Tibial nerve (tissue), 4 donors: Measurements from ENCODE around the gene SRPK3. TPM values are rescaled to one million over a fixed set of nuclear protein-coding genes. Genes with fewer than 3 reads are reported as not detected.

ENCODE experiments used
- DNase-seq, 2 donors: peaks; one replicate each; pipeline ENCODE4 v3.0.0-alpha.2; 2019; ENCODE audit warnings: low spot score in 2 of 2
- H3K27ac ChIP-seq, 4 donors: fragments of 200-600 bp; sonication (generic) in 3 of 4; one replicate each; pipeline ENCODE4 v1.5.1; 2017 to 2019; ENCODE audit warnings: mild to moderate bottlenecking in 1 of 4
- H3K27me3 ChIP-seq, 2 donors: fragments of 200-600 bp; sonication (generic) in 1 of 2; one replicate each; pipeline versions ENCODE4 v1.5.1 to v1.6.0; 2017 to 2019
- H3K36me3 ChIP-seq, 3 donors: fragments of 200-600 bp; sonication (generic); one replicate each; pipeline ENCODE4 v1.5.1; 2018 to 2019
- H3K4me1 ChIP-seq, 4 donors: fragments of 200-600 bp; sonication (generic) in 3 of 4; one replicate each; pipeline ENCODE4 v1.5.1; 2017 to 2019
- H3K4me3 ChIP-seq, 4 donors: fragments of 200-600 bp; sonication (generic) in 3 of 4; one replicate each; pipeline ENCODE4 v1.5.1; 2017 to 2019; ENCODE audit warnings: mild to moderate bottlenecking in 1 of 4, moderate library complexity in 1 of 4
- H3K9me3 ChIP-seq, 4 donors: fragments of 200-600 bp; sonication (generic) in 3 of 4; one replicate each; pipeline ENCODE4 v1.5.1; 2017 to 2019
- CTCF ChIP-seq, 5 experiments: fragments of 200-600 bp in 3 of 5; fragments of 450-650 bp in 2 of 5; sonication (generic) in 3 of 5; IDR thresholded peaks; one replicate each; pipeline ENCODE4 v1.5.1; 2016 to 2019; ENCODE audit warnings: antibody characterized with exemption in 5 of 5, mild to moderate bottlenecking in 3 of 5, moderate library complexity in 2 of 5
- EP300 ChIP-seq, 2 donors: sonication (generic); formaldehyde crosslinking; IDR thresholded peaks; one replicate each; pipeline ENCODE4 v1.6.1; 2017; ENCODE audit warnings: antibody characterized with exemption in 2 of 2, mild to moderate bottlenecking in 1 of 2
- POLR2A ChIP-seq, 2 donors: fragments of 450-650 bp; IDR thresholded peaks; one replicate each; pipeline ENCODE4 v1.6.1; 2017; ENCODE audit warnings: antibody characterized with exemption in 2 of 2, mild to moderate bottlenecking in 2 of 2, moderate library complexity in 2 of 2
- WGBS, 2 donors: methylation state at CpG; one replicate each; pipeline ENCODE4 v1.1.5; 2018; 5-methylcytosine and 5-hydroxymethylcytosine counted together
- total RNA-seq, 4 donors: library from RNA; depleted of rRNA; stranded (reverse); fragments of >200 nt; gene quantifications; one replicate each; pipeline ENCODE4 v1.1.0, GENCODE V29; 2016

The SRPK3 gene
- total RNA-seq, 4 donors from 2014 or later: 0.87 to 5.1 (median 1.4) TPM

DNA sequence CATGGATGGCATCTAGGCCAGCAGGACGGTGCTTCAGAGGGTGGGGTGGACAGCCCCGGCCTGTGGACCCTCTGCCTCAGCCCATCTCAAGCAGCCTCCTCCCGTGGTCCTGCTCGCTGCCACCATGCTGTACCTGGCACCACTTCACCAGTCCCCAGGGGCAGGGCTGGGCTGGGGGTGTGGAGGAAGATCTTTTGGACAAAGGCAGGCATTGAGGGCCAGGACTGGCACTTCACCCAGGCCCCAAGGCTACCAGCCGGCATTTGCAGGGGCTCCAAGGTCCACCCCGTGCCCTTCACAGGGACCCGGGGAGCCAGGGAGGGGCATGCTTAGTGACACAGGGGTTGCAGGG lies 16.1 kb upstream of the SRPK3 start:
- Histone ChIP-seq H3K4me1 (peaks cover 0 to 26% (median 2%) of the 10 kb centered on the region in 4 donors), H3K9me3 (no peaks in the 10 kb centered on the region), H3K27ac (peak overlapping the region in 3 of 4 donors; percentile 8 to 82 (median 60)), H3K36me3 (no peaks in the 10 kb centered on the region), H3K27me3 (no peaks in the 10 kb centered on the region), H3K4me3 (peak overlapping the region in 3 of 4 donors; percentile 9 to 48 (median 12))
- 49 to 59% methylated on average over 2 to 5 of the region's 7 CpGs for WGBS, 2 donors
- no peak for TF ChIP-seq EP300 (IDR thresholded peaks at IDR 0.05)
- no peak for TF ChIP-seq POLR2A (IDR thresholded peaks at IDR 0.05)
- TF ChIP-seq CTCF (IDR thresholded peaks at IDR 0.05): no peak
- no peak for DNase-seq

DNA sequence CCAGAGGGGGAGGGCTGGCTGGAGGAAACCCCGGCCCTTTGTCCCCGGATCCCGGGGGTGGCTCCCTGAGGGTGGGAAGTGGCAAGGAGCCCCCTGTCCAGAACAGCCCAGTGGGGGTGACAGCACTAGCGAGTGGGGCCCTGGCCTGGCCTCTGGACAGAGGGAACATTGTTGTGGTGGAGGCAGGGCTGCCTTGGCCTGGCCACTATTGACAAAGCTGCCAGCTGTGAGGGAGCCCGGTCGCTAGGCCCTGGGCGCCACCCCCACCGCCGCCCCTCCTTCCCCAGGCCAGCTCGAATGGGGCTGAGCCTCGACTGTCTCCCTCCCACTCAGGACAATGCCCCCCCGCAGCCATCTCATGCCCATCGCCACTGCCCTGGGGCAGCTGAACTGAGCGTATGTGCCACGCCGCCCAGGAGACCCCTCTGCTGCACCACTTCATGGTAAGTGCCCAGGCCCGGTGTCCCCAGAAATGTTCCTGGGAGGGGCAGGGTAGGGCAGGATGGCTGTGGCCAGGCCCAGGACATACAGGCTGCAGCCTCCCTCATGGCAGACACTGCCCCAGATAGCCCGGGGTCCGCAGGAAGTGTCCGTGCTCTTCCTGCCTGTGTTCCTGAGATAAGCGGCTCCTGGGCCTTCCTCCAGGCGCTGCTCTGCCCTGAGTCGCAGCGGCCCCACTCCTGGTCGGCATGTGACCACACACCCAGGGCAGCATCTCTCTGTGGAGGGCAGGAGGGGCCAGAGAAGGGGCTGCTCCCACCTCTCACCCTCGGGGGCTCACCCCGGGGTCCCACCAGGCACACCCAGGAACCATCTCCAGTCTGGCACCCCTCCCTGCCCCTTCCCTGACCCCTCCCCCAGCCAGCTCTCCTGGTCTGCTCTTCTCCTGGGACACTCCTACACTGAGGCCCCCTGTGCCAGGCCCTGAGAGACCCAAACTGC lies 15.4 kb upstream of the SRPK3 start:
- Histone ChIP-seq H3K36me3 (no peaks in the 10 kb centered on the region), H3K4me3 (peak overlapping the region; percentile 23 to 48 (median 34)), H3K27ac (peak overlapping the region in 3 of 4 donors; percentile 42 to 86 (median 82)), H3K27me3 (no peaks in the 10 kb centered on the region), H3K4me1 (peaks cover 0 to 26% (median 3%) of the 10 kb centered on the region in 4 donors), H3K9me3 (no peaks in the 10 kb centered on the region)
- DNase-seq: no peak
- 42 to 70% methylated on average over 14 to 23 of the region's 27 CpGs for WGBS, 2 donors
- TF ChIP-seq EP300 (IDR thresholded peaks at IDR 0.05): peak in 1 of 2 donors; percentile 79
- no peak for TF ChIP-seq CTCF (IDR thresholded peaks at IDR 0.05)
- peak in 1 of 2 donors; percentile 9 for TF ChIP-seq POLR2A (IDR thresholded peaks at IDR 0.05)

DNA sequence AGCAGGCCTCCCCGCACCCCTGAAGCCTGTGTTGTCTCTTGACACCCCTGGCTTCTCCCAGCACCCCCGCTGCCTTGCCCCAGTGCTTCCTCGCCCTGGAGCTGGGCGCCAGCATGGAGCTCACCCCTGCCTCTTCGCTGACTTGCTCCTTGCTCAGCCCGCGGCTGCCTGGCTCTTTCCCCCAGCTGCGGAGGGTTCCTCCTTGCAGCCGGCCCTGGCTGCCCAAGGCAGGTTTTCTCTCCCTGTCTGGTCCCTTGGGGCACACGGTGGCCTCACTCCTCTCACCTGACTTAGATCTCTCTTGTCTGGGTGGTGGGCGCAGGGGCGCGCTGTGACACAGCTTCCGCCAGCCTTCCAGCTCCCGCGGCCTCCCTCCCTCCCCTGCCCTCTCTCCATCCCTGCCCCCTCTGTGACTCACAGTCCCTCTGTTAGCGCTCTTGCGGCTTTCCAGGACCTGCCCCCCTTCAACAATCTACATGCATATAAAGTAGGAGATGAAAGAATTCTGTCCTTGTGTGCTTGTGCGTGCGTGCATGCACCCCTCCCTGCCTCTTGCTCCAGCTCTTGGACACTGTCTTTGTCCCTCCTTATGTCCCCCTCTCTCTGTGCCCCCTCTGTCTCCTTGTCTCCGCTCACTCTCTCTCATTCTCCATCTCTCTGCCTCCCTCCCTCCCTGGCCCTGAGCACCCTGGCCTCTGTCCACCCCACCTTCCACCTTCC lies 14.6 kb upstream of the SRPK3 start:
- TF ChIP-seq CTCF (IDR thresholded peaks at IDR 0.05): no peak
- TF ChIP-seq EP300 (IDR thresholded peaks at IDR 0.05): peak in 1 of 2 donors; percentile 47
- no peak for TF ChIP-seq POLR2A (IDR thresholded peaks at IDR 0.05)
- H3K36me3 ChIP-seq: no peaks in the 10 kb centered on the region
- no peak for DNase-seq
- H3K27me3 ChIP-seq: no peaks in the 10 kb centered on the region
- 31 to 59% methylated on average over 8 to 21 of the region's 21 CpGs for WGBS, 2 donors
- no peaks in the 10 kb centered on the region for H3K9me3 ChIP-seq
- peaks cover 0 to 26% (median 3%) of the 10 kb centered on the region in 4 donors for H3K4me1 ChIP-seq
- H3K27ac ChIP-seq: peak overlapping the region in 3 of 4 donors; percentile 42 to 86 (median 82)
- peak overlapping the region; percentile 23 to 48 (median 34) for H3K4me3 ChIP-seq

DNA sequence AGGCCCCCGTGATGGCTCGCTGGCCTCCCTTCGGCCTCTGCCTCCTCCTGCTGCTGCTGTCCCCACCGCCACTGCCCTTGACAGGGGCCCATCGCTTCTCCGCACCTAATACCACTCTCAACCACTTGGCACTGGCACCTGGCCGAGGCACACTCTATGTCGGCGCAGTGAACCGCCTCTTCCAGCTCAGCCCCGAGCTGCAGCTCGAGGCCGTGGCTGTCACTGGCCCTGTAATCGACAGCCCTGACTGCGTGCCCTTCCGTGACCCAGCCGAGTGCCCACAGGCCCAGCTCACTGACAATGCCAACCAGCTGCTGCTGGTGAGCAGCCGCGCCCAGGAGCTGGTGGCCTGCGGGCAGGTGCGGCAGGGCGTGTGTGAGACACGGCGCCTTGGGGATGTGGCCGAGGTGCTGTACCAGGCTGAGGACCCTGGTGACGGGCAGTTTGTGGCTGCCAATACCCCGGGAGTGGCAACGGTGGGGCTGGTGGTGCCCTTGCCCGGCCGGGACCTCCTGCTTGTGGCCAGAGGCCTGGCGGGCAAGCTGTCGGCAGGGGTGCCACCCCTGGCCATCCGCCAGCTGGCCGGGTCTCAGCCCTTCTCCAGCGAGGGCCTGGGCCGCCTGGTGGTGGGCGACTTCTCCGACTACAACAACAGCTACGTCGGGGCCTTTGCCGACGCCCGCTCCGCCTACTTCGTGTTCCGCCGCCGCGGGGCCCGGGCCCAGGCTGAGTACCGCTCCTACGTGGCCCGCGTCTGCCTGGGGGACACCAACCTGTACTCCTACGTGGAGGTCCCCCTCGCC lies 13.8 kb upstream of the SRPK3 start:
- Histone ChIP-seq H3K36me3 (no peaks in the 10 kb centered on the region), H3K4me1 (peaks cover 0 to 31% (median 3%) of the 10 kb centered on the region in 4 donors), H3K27me3 (no peaks in the 10 kb centered on the region), H3K27ac (peak overlapping the region in 3 of 4 donors; percentile 59 to 82 (median 78)), H3K4me3 (peak overlapping the region; percentile 9 to 48 (median 24)), H3K9me3 (no peaks in the 10 kb centered on the region)
- DNase-seq: no peak
- WGBS, 2 donors: 49 to 81% methylated on average over 28 to 45 of the region's 56 CpGs
- TF ChIP-seq CTCF (IDR thresholded peaks at IDR 0.05) (no peak), EP300 (IDR thresholded peaks at IDR 0.05) (no peak), POLR2A (IDR thresholded peaks at IDR 0.05) (no peak)
